ENCODE data around the gene CRYBB3.

- TF ChIP-seq CTCF (IDR thresholded peaks at IDR 0.05; ENCODE audit: insufficient read depth, low read length, poor library complexity, severe bottlenecking) = no peak
- no peak for TF ChIP-seq EZH2phosphoT487 (conservative IDR thresholded peaks at IDR 0.05; ENCODE audit: low read length)
These were observed 23.5 kb upstream of the CRYBB3 start for GRCh38 chr22:25176175-25176574.

Data from SU-DHL-6 (cell line).